GM23338 (cell line): ENCODE results near the gene UBE2L6. TPM values are rescaled to one million over a fixed set of nuclear protein-coding genes. Genes with fewer than 3 reads are reported as not detected.

Experiments used
- ATAC-seq: fragments of 200-7000 bp; cut with Tn5 transposase; 3 replicates; pipeline ENCODE4 v1.9.1; 2020
- DNase-seq: peaks from one replicate; pipeline ENCODE4 v3.0.0-alpha.2; 2015; ENCODE audit warnings: low spot score
- H2AFZ ChIP-seq: fragments of 200-600 bp; sonication (generic); 2 replicates; pipeline ENCODE4 v1.8.0; 2016; ENCODE audit warnings: antibody characterized with exemption, mild to moderate bottlenecking, moderate library complexity
- H3F3A ChIP-seq: fragments of 200-600 bp; sonication (generic); replicated peaks from 2 replicates; pipeline ENCODE4 v1.8.0; 2017; ENCODE audit warnings: antibody characterized with exemption, mixed run types, low read depth
- H3K27ac ChIP-seq: fragments of 200-600 bp; sonication (generic); 2 replicates; pipeline ENCODE4 v1.6.1; 2016; ENCODE audit warnings: low read depth
- H3K27me3 ChIP-seq: fragments of 200-600 bp; sonication (generic); 2 replicates; pipeline ENCODE4 v1.8.0; 2016; ENCODE audit warnings: mild to moderate bottlenecking, mixed run types, moderate library complexity; ENCODE audit not compliant: insufficient read depth
- H3K36me3 ChIP-seq: fragments of 200-600 bp; sonication (generic); 2 replicates; pipeline ENCODE4 v1.8.0; 2016; ENCODE audit warnings: mild to moderate bottlenecking; ENCODE audit not compliant: insufficient read depth
- H3K4me1 ChIP-seq: fragments of 200-600 bp; sonication (generic); 2 replicates; pipeline ENCODE4 v1.8.0; 2016; ENCODE audit warnings: mild to moderate bottlenecking, moderate library complexity; ENCODE audit not compliant: insufficient read depth
- H3K4me2 ChIP-seq: fragments of 200-600 bp; sonication (generic); 2 replicates; pipeline ENCODE4 v1.7.1; 2017; ENCODE audit warnings: mixed run types
- H3K4me3 ChIP-seq: fragments of 200-600 bp; sonication (generic); 2 replicates; pipeline ENCODE4 v1.6.1; 2016; ENCODE audit warnings: mixed run types
- H3K79me2 ChIP-seq: fragments of 200-600 bp; sonication (generic); replicated peaks from 2 replicates; pipeline ENCODE4 v1.8.0; 2017; ENCODE audit warnings: mild to moderate bottlenecking; ENCODE audit not compliant: insufficient read depth
- H3K9me2 ChIP-seq: fragments of 200-600 bp; sonication (generic); 2 replicates; pipeline ENCODE4 v1.8.0; 2017; ENCODE audit not compliant: insufficient read depth
- H4K20me1 ChIP-seq: fragments of 200-600 bp; sonication (generic); replicated peaks from 2 replicates; pipeline ENCODE4 v1.8.0; 2017; ENCODE audit warnings: mild to moderate bottlenecking; ENCODE audit not compliant: insufficient read depth
- H3K27ac Mint-ChIP-seq: 2 replicates; pipeline ENCODE4 v1.8.0; 2020; ENCODE audit warnings: inconsistent platforms, mild to moderate bottlenecking, moderate library complexity, mixed read lengths
- H3K27me3 Mint-ChIP-seq: 3 replicates; pipeline ENCODE4 v1.8.0; 2022; ENCODE audit warnings: low read depth, mild to moderate bottlenecking, moderate library complexity, mixed read lengths, inconsistent platforms; ENCODE audit not compliant: insufficient read depth, poor library complexity
- H3K36me3 Mint-ChIP-seq: 3 replicates; pipeline ENCODE4 v1.8.0; 2021; ENCODE audit warnings: low read depth, mild to moderate bottlenecking, inconsistent platforms, moderate library complexity, mixed read lengths
- H3K4me1 Mint-ChIP-seq: 3 replicates; pipeline ENCODE4 v1.8.0; 2020; ENCODE audit warnings: mild to moderate bottlenecking, inconsistent platforms, mixed read lengths
- H3K4me3 Mint-ChIP-seq: 3 replicates; pipeline ENCODE4 v1.8.0; 2021; ENCODE audit warnings: moderate library complexity, mild to moderate bottlenecking, inconsistent platforms, mixed read lengths
- H3K9me3 Mint-ChIP-seq: 3 replicates; pipeline ENCODE4 v1.8.0; 2020; ENCODE audit warnings: moderate library complexity, mild to moderate bottlenecking, inconsistent platforms, mixed read lengths
- CREB1 ChIP-seq: fragments of 250-450 bp; sonication (Bioruptor Pico); IDR thresholded peaks from 2 replicates; pipeline ENCODE4 v1.5.0; 2020; ENCODE audit warnings: low read depth, mild to moderate bottlenecking, moderate library complexity
- EZH2 ChIP-seq: fragments of 200-600 bp; sonication (generic); IDR thresholded peaks from one replicate; pipeline ENCODE4 v1.8.0; 2017; ENCODE audit warnings: antibody characterized with exemption, mild to moderate bottlenecking, low read depth; ENCODE audit not compliant: unreplicated experiment
- EZH2phosphoT487 ChIP-seq: fragments of 200-600 bp; sonication (generic); IDR thresholded peaks from one replicate; pipeline ENCODE4 v1.8.1; 2018; ENCODE audit warnings: antibody characterized with exemption; ENCODE audit not compliant: unreplicated experiment
- JUNB ChIP-seq: IDR thresholded peaks from one replicate; pipeline ENCODE4 v1.6.1; 2016; ENCODE audit warnings: antibody characterized with exemption; ENCODE audit not compliant: unreplicated experiment
- NANOG ChIP-seq: IDR thresholded peaks from 2 replicates; pipeline ENCODE4 v1.6.1; 2016; ENCODE audit warnings: antibody characterized with exemption, borderline replicate concordance
- POLR2AphosphoS5 ChIP-seq: IDR thresholded peaks from 2 replicates; pipeline ENCODE4 v1.6.1; 2016; ENCODE audit warnings: antibody characterized with exemption, low read depth
- STAT1 ChIP-seq: IDR thresholded peaks from one replicate; pipeline ENCODE4 v1.6.1; 2016; ENCODE audit warnings: antibody characterized with exemption; ENCODE audit not compliant: unreplicated experiment
- ZNF114 ChIP-seq: fragments of 250-450 bp; sonication (Bioruptor Pico); IDR thresholded peaks from 2 replicates; pipeline ENCODE4 v1.5.0; 2020; ENCODE audit warnings: mild to moderate bottlenecking, moderate library complexity
- ZNF331 ChIP-seq: fragments of 250-450 bp; sonication (Bioruptor Pico); IDR thresholded peaks from 2 replicates; pipeline ENCODE4 v1.5.0; 2020; ENCODE audit warnings: low read depth, mild to moderate bottlenecking, moderate library complexity
- polyA plus RNA-seq: library from polyadenylated mRNA; unstranded; fragments of >200 nt; fragmentation: Nextera tagmentation; extraction: Ambion mirVana; gene quantifications from 2 replicates; pipeline ENCODE4 v1.2.1, GENCODE V29; 2016
- total RNA-seq: library from RNA; depleted of rRNA; stranded (reverse); fragments of >200 nt; shearing (Covaris generic); gene quantifications from 2 replicates; pipeline ENCODE4 v1.2.3, GENCODE V29; 2014
- TF ChIP-seq, protein P1 (sequence below), 2 experiments: fragments of 200-600 bp in 1 of 2; sonication (generic) in 1 of 2; conservative IDR thresholded peaks; 2 replicates each; pipeline versions ENCODE4 v1.5.1 to v1.6.1; 2016 to 2017; ENCODE audit warnings: antibody characterized with exemption in 2 of 2, low read depth in 2 of 2, mild to moderate bottlenecking in 2 of 2, moderate library complexity in 1 of 2
- TF ChIP-seq, protein P2 (sequence below): IDR thresholded peaks from one replicate; pipeline ENCODE4 v1.6.1; 2018; ENCODE audit warnings: antibody characterized with exemption; ENCODE audit not compliant: unreplicated experiment
- TF ChIP-seq, protein P3 (sequence below): fragments of 250-450 bp; sonication (Bioruptor Pico); IDR thresholded peaks from 2 replicates; pipeline ENCODE4 v1.5.0; 2020; ENCODE audit warnings: mild to moderate bottlenecking, moderate library complexity
- TF ChIP-seq, protein P4 (sequence below): IDR thresholded peaks from 2 replicates; pipeline ENCODE4 v1.6.1; 2016; ENCODE audit warnings: antibody characterized with exemption

The UBE2L6 gene
- total and polyA plus RNA-seq, 2 experiments from 2014 or later: 46.0 to 52.0 TPM

- Histone ChIP-seq H3K27me3 (no peaks in the 10 kb centered on the region), H3F3A (no peaks in the 10 kb centered on the region; the same call in 1 of the 2 replicates), H3K4me3 (no peak overlapping the region), H3K4me2 (no peak overlapping the region), H3K4me1 (no peaks in the 10 kb centered on the region), H2AFZ (no peak overlapping the region), H3K79me2 (peaks cover 17% of the 10 kb centered on the region), H3K36me3 (no peaks in the 10 kb centered on the region; the same call in 1 of the 2 replicates), H3K27ac (no peak overlapping the region), H4K20me1 (no peaks in the 10 kb centered on the region), H3K9me2 (no peaks in the 10 kb centered on the region)
- TF ChIP-seq, protein P1, sequence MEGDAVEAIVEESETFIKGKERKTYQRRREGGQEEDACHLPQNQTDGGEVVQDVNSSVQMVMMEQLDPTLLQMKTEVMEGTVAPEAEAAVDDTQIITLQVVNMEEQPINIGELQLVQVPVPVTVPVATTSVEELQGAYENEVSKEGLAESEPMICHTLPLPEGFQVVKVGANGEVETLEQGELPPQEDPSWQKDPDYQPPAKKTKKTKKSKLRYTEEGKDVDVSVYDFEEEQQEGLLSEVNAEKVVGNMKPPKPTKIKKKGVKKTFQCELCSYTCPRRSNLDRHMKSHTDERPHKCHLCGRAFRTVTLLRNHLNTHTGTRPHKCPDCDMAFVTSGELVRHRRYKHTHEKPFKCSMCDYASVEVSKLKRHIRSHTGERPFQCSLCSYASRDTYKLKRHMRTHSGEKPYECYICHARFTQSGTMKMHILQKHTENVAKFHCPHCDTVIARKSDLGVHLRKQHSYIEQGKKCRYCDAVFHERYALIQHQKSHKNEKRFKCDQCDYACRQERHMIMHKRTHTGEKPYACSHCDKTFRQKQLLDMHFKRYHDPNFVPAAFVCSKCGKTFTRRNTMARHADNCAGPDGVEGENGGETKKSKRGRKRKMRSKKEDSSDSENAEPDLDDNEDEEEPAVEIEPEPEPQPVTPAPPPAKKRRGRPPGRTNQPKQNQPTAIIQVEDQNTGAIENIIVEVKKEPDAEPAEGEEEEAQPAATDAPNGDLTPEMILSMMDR (conservative IDR thresholded peaks at IDR 0.05; ENCODE audit: low read depth in 2 of 2): no peak
- TF ChIP-seq EZH2phosphoT487: no peak
- TF ChIP-seq JUNB: no peak
- no peak for TF ChIP-seq ZNF331
- TF ChIP-seq NANOG: no peak
- TF ChIP-seq EZH2: no peak
- TF ChIP-seq POLR2AphosphoS5: no peak
- TF ChIP-seq, protein P2, sequence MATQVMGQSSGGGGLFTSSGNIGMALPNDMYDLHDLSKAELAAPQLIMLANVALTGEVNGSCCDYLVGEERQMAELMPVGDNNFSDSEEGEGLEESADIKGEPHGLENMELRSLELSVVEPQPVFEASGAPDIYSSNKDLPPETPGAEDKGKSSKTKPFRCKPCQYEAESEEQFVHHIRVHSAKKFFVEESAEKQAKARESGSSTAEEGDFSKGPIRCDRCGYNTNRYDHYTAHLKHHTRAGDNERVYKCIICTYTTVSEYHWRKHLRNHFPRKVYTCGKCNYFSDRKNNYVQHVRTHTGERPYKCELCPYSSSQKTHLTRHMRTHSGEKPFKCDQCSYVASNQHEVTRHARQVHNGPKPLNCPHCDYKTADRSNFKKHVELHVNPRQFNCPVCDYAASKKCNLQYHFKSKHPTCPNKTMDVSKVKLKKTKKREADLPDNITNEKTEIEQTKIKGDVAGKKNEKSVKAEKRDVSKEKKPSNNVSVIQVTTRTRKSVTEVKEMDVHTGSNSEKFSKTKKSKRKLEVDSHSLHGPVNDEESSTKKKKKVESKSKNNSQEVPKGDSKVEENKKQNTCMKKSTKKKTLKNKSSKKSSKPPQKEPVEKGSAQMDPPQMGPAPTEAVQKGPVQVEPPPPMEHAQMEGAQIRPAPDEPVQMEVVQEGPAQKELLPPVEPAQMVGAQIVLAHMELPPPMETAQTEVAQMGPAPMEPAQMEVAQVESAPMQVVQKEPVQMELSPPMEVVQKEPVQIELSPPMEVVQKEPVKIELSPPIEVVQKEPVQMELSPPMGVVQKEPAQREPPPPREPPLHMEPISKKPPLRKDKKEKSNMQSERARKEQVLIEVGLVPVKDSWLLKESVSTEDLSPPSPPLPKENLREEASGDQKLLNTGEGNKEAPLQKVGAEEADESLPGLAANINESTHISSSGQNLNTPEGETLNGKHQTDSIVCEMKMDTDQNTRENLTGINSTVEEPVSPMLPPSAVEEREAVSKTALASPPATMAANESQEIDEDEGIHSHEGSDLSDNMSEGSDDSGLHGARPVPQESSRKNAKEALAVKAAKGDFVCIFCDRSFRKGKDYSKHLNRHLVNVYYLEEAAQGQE: no peak
- TF ChIP-seq, protein P3, sequence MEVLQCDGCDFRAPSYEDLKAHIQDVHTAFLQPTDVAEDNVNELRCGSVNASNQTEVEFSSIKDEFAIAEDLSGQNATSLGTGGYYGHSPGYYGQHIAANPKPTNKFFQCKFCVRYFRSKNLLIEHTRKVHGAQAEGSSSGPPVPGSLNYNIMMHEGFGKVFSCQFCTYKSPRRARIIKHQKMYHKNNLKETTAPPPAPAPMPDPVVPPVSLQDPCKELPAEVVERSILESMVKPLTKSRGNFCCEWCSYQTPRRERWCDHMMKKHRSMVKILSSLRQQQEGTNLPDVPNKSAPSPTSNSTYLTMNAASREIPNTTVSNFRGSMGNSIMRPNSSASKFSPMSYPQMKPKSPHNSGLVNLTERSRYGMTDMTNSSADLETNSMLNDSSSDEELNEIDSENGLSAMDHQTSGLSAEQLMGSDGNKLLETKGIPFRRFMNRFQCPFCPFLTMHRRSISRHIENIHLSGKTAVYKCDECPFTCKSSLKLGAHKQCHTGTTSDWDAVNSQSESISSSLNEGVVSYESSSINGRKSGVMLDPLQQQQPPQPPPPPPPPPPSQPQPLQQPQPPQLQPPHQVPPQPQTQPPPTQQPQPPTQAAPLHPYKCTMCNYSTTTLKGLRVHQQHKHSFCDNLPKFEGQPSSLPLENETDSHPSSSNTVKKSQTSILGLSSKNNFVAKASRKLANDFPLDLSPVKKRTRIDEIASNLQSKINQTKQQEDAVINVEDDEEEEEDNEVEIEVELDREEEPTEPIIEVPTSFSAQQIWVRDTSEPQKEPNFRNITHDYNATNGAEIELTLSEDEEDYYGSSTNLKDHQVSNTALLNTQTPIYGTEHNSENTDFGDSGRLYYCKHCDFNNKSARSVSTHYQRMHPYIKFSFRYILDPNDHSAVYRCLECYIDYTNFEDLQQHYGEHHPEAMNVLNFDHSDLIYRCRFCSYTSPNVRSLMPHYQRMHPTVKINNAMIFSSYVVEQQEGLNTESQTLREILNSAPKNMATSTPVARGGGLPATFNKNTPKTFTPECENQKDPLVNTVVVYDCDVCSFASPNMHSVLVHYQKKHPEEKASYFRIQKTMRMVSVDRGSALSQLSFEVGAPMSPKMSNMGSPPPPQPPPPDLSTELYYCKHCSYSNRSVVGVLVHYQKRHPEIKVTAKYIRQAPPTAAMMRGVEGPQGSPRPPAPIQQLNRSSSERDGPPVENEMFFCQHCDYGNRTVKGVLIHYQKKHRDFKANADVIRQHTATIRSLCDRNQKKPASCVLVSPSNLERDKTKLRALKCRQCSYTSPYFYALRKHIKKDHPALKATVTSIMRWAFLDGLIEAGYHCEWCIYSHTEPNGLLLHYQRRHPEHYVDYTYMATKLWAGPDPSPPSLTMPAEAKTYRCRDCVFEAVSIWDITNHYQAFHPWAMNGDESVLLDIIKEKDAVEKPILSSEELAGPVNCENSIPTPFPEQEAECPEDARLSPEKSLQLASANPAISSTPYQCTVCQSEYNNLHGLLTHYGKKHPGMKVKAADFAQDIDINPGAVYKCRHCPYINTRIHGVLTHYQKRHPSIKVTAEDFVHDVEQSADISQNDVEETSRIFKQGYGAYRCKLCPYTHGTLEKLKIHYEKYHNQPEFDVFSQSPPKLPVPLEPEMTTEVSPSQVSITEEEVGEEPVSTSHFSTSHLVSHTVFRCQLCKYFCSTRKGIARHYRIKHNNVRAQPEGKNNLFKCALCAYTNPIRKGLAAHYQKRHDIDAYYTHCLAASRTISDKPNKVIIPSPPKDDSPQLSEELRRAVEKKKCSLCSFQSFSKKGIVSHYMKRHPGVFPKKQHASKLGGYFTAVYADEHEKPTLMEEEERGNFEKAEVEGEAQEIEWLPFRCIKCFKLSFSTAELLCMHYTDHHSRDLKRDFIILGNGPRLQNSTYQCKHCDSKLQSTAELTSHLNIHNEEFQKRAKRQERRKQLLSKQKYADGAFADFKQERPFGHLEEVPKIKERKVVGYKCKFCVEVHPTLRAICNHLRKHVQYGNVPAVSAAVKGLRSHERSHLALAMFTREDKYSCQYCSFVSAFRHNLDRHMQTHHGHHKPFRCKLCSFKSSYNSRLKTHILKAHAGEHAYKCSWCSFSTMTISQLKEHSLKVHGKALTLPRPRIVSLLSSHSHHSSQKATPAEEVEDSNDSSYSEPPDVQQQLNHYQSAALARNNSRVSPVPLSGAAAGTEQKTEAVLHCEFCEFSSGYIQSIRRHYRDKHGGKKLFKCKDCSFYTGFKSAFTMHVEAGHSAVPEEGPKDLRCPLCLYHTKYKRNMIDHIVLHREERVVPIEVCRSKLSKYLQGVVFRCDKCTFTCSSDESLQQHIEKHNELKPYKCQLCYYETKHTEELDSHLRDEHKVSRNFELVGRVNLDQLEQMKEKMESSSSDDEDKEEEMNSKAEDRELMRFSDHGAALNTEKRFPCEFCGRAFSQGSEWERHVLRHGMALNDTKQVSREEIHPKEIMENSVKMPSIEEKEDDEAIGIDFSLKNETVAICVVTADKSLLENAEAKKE (CRISPR knock-in tag): no peak
- TF ChIP-seq STAT1: no peak
- TF ChIP-seq CREB1 (CRISPR knock-in tag): no peak
- TF ChIP-seq ZNF114 (CRISPR knock-in tag): no peak
- TF ChIP-seq, protein P4, sequence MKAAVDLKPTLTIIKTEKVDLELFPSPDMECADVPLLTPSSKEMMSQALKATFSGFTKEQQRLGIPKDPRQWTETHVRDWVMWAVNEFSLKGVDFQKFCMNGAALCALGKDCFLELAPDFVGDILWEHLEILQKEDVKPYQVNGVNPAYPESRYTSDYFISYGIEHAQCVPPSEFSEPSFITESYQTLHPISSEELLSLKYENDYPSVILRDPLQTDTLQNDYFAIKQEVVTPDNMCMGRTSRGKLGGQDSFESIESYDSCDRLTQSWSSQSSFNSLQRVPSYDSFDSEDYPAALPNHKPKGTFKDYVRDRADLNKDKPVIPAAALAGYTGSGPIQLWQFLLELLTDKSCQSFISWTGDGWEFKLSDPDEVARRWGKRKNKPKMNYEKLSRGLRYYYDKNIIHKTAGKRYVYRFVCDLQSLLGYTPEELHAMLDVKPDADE: no peak
- Mint-ChIP-seq H3K9me3 (no peaks in the 10 kb centered on the region), H3K4me3 (no peak overlapping the region), H3K27ac (no peak overlapping the region), H3K27me3 (peaks cover 2% of the 10 kb centered on the region), H3K36me3 (peaks cover 33% of the 10 kb centered on the region), H3K4me1 (peaks cover 26% of the 10 kb centered on the region)
- no peak for ATAC-seq
- no peak for DNase-seq
These were observed 7.3 kb downstream of the UBE2L6 start for GRCh38 chr11:57560146-57560545.
